22Rv1 (cell line): ENCODE data around the gene TMEM184A.

Experiments
- CTCF ChIP-seq: fragments of 450-650 bp; IDR thresholded peaks from 2 replicates; pipeline ENCODE4 v1.5.1; 2017; ENCODE audit warnings: mild to moderate bottlenecking
- ZFX ChIP-seq: fragments of 450-650 bp; IDR thresholded peaks from 2 replicates; pipeline ENCODE4 v1.6.1; 2017; ENCODE audit warnings: antibody characterized with exemption, borderline replicate concordance

- TF ChIP-seq CTCF = no peak
- no peak for TF ChIP-seq ZFX
Measured at GRCh38 chr7:1495564-1496242, 60.3 kb downstream of the TMEM184A start.
